ENCODE data around the gene FAM120B.

The FAM120B gene

GRCh38 chr6:170449835-170450753 is 143.5 kb downstream of the FAM120B start:
- Histone ChIP-seq H3K4me1 (peaks cover 14% of the 10 kb centered on the region; the same call in 1 of the 2 replicates), H4K20me1 (no peaks in the 10 kb centered on the region), H3K27ac (no peak overlapping the region), H3K4me2 (no peak overlapping the region), H3K27me3 (no peaks in the 10 kb centered on the region), H3K4me3 (no peak overlapping the region), H3K36me3 (no peaks in the 10 kb centered on the region), H3K9ac (no peak overlapping the region), H3K9me3 (no peaks in the 10 kb centered on the region)
- no peak for TF ChIP-seq Cebpa-rat (IDR thresholded peaks at IDR 0.05)

- Histone ChIP-seq H3K36me3 (no peaks in the 10 kb centered on the region), H3K4me3 (no peak overlapping the region), H3K4me1 (peaks cover 14% of the 10 kb centered on the region; the same call in 1 of the 2 replicates), H3K27ac (no peak overlapping the region), H4K20me1 (no peaks in the 10 kb centered on the region), H3K4me2 (no peak overlapping the region), H3K9me3 (no peaks in the 10 kb centered on the region), H3K9ac (no peak overlapping the region), H3K27me3 (no peaks in the 10 kb centered on the region)
- no peak for TF ChIP-seq Cebpa-rat (IDR thresholded peaks at IDR 0.05)
Measured at GRCh38 chr6:170450916-170451761, 144.6 kb downstream of the FAM120B start.

- Histone ChIP-seq H3K27me3 (no peaks in the 10 kb centered on the region), H4K20me1 (no peaks in the 10 kb centered on the region), H3K4me2 (no peak overlapping the region), H3K9ac (no peak overlapping the region), H3K4me3 (no peak overlapping the region), H3K4me1 (peaks cover 14% of the 10 kb centered on the region; the same call in 1 of the 2 replicates), H3K36me3 (no peaks in the 10 kb centered on the region), H3K27ac (no peak overlapping the region), H3K9me3 (no peaks in the 10 kb centered on the region)
- no peak for TF ChIP-seq Cebpa-rat (IDR thresholded peaks at IDR 0.05)
Measured at GRCh38 chr6:170451762-170452651, 145.4 kb downstream of the FAM120B start.

- no peaks in the 10 kb centered on the region for H4K20me1 ChIP-seq
- peaks cover 14% of the 10 kb centered on the region; the same call in 1 of the 2 replicates for H3K4me1 ChIP-seq
- H3K27me3 ChIP-seq, result no peaks in the 10 kb centered on the region
- H3K4me3 ChIP-seq, result no peak overlapping the region
- H3K4me2 ChIP-seq, result no peak overlapping the region
- H3K9me3 ChIP-seq, result no peaks in the 10 kb centered on the region
- H3K9ac ChIP-seq, result no peak overlapping the region
- TF ChIP-seq Cebpa-rat (IDR thresholded peaks at IDR 0.05), result no peak
- H3K27ac ChIP-seq, result no peak overlapping the region
- H3K36me3 ChIP-seq, result no peaks in the 10 kb centered on the region
Measured at GRCh38 chr6:170452767-170453545, 146.4 kb downstream of the FAM120B start.

- H3K9me3 ChIP-seq, result no peaks in the 10 kb centered on the region
- H3K4me2 ChIP-seq, result no peak overlapping the region
- no peaks in the 10 kb centered on the region for H4K20me1 ChIP-seq
- peaks cover 14% of the 10 kb centered on the region; the same call in 1 of the 2 replicates for H3K4me1 ChIP-seq
- TF ChIP-seq Cebpa-rat (IDR thresholded peaks at IDR 0.05), result no peak
- no peaks in the 10 kb centered on the region for H3K27me3 ChIP-seq
- H3K4me3 ChIP-seq, result no peak overlapping the region
- no peaks in the 10 kb centered on the region for H3K36me3 ChIP-seq
- H3K27ac ChIP-seq, result no peak overlapping the region
- no peak overlapping the region for H3K9ac ChIP-seq
Measured at GRCh38 chr6:170453586-170454511, 147.3 kb downstream of the FAM120B start.

- H3K9ac ChIP-seq, result no peak overlapping the region
- H3K27ac ChIP-seq, result no peak overlapping the region
- peaks cover 17% of the 10 kb centered on the region; the same call in 1 of the 2 replicates for H3K4me1 ChIP-seq
- no peak for TF ChIP-seq Cebpa-rat (IDR thresholded peaks at IDR 0.05)
- H3K27me3 ChIP-seq, result no peaks in the 10 kb centered on the region
- no peaks in the 10 kb centered on the region for H3K9me3 ChIP-seq
- H4K20me1 ChIP-seq, result no peaks in the 10 kb centered on the region
- H3K4me2 ChIP-seq, result no peak overlapping the region
- H3K36me3 ChIP-seq, result no peaks in the 10 kb centered on the region
- no peak overlapping the region for H3K4me3 ChIP-seq
Measured at GRCh38 chr6:170454512-170455285, 148.1 kb downstream of the FAM120B start.

GRCh38 chr6:170455335-170455979 is 148.9 kb downstream of the FAM120B start:
- H3K4me2 ChIP-seq, result no peak overlapping the region
- no peaks in the 10 kb centered on the region for H3K9me3 ChIP-seq
- peaks cover 18% of the 10 kb centered on the region; the same call in 1 of the 2 replicates for H3K4me1 ChIP-seq
- no peak overlapping the region for H3K4me3 ChIP-seq
- H3K36me3 ChIP-seq, result no peaks in the 10 kb centered on the region
- H3K9ac ChIP-seq, result no peak overlapping the region
- TF ChIP-seq Cebpa-rat (IDR thresholded peaks at IDR 0.05), result no peak
- H4K20me1 ChIP-seq, result no peaks in the 10 kb centered on the region
- H3K27me3 ChIP-seq, result no peaks in the 10 kb centered on the region
- H3K27ac ChIP-seq, result no peak overlapping the region
